NCI-H2196 treated with DMSO at 0.1 percent for 48 hours (cell line): ENCODE results near the gene LRCH3.
"Not testable (repeated sequence)": the region's sequence is repeated elsewhere in the genome, so short reads cannot be mapped to it uniquely, and the experiment has no call there.

Experiments
- DNase-seq: peaks from one replicate; lab custom pipeline; 2025; ENCODE audit not compliant: unreplicated experiment; lab: John Stamatoyannopoulos, UW

The LRCH3 gene

DNA sequence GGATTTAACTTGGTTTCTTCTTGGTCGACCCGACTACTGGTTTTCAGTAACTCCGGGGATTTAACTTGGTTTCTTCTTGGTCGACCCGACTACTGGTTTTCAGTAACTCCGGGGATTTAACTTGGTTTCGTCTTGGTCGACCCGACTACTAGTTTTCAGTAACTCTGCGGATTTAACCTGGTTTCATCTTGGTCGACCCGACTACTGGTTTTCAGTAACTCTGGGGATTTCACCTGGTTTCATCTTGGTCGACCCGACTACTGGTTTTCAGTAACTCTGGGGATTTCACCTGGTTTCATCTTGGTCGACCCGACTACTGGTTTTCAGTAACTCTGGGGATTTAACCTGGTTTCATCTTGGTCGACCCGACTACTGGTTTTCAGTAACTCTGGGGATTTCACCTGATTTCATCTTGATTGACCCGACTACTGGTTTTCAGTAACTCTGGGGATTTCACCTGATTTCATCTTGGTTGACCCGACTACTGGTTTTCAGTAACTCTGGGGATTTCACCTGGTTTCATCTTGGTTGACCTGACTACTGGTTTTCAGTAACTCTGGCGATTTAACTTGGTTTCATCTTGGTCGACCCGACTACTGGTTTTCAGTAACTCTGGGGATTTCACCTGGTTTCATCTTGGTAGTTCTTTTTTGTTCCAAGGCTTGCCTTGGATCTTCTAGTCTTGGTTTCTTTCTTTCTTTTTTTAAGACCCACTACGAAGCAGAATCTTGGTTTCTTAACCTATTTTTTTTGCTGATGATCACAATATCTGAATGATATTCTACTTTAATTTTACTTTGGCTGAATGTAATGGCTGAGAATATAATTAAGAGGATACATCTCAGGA, 130.6 kb downstream of the LRCH3 start:
- not testable (repeated sequence) for DNase-seq

DNA sequence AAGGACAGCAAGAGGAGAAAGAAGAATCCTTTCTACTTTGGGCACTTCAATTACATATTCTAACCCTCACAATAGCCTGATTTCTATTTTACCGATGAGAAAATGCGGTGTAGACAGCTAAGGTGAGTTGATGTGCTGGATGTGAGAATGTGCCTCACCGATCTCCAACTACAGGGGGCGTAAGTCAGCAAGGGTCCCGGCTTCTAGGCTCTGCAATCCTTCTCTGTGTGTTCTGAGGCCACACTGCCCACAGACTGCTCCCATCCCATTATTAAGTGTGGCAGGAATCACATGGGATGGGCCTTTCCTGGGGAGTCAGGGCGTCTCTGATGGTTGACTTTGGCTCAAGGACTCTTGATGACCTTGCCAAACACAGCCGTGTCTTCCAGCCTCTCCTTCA, 135.4 kb downstream of the LRCH3 start:
- DNase-seq: no peak

DNA sequence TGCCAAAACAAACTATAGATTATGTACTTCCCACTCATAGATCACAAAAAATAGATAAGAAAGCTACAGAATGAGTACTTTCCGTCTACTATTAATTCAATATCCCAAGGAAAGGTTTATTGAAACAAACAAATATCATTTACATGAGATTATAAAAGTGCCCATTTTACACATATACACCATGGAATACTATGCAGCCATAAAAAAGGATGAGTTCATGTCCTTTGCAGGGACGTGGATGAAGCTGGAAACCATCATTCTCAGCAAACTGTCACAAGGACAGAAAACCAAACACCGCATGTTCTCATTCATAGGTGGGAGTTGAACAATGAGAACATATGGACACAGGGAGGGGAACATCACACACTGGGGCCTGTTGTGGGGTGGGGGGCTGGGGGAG, 136.5 kb downstream of the LRCH3 start:
- DNase-seq: not testable (repeated sequence)

DNA sequence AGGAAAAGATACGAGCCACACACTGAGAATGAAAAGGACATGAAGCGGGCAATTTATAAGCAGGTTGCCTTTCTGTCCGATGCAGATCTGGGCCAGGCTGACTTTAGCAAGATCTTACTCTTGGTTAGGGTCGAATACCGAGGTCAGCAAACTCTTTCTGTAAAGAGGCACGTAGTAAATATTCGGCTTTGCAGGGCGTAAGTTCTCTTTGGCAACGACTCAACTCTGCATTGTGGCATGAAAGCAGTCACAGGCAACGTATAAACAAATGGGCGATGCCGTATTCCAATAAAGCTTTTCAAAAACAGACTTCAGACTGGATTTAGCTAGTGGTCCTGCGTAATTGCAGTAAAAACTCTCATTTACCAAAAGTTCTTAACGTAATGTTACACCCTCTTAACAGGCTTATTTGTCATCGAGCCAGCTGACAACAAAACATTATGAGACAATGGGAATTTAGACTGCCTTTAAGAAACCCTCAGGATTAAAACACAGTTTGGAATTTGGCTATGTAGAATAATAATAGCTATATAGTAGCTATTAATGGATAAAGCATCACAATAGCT, 145.8 kb downstream of the LRCH3 start:
- no peak for DNase-seq
